Measurements from ENCODE around the gene EML3. TPM values are rescaled to one million over a fixed set of nuclear protein-coding genes. Genes with fewer than 3 reads are reported as not detected.
"Not testable (repeated sequence)": the region's sequence is repeated elsewhere in the genome, so short reads cannot be mapped to it uniquely, and the experiment has no call there.

The EML3 gene
- polyA plus RNA-seq, 1 donor from 2014 or later: 0.38 TPM

GRCh38 chr11:62566247-62566646 is 46.3 kb downstream of the EML3 start:
- TF ChIP-seq REST (IDR thresholded peaks at IDR 0.05; ENCODE audit: borderline replicate concordance) (no peak), POLR2AphosphoS5 (IDR thresholded peaks at IDR 0.05) (no peak), RAD21 (conservative IDR thresholded peaks at IDR 0.05) (no peak), SMC3 (conservative IDR thresholded peaks at IDR 0.05; ENCODE audit: poor library complexity) (no peak), EP300 (conservative IDR thresholded peaks at IDR 0.05; ENCODE audit: poor library complexity, severe bottlenecking) (no peak), TAF1 (IDR thresholded peaks at IDR 0.05; ENCODE audit: low read depth) (no peak), CTCF (IDR thresholded peaks at IDR 0.05; ENCODE audit: poor library complexity, severe bottlenecking) (no peak), EZH2 (IDR thresholded peaks at IDR 0.05; ENCODE audit: borderline replicate concordance, insufficient read depth, low read length, poor library complexity, severe bottlenecking) (no peak), MXI1 (conservative IDR thresholded peaks at IDR 0.05; ENCODE audit: poor library complexity, severe bottlenecking) (no peak)
- no peaks in the 10 kb centered on the region for H4K20me1 ChIP-seq (ENCODE audit: insufficient read depth)
- no peak overlapping the region for H3K27ac ChIP-seq (ENCODE audit: low read length)
- peaks cover 12% of the 10 kb centered on the region for H3K79me2 ChIP-seq (replicated peaks; ENCODE audit: insufficient read depth, low read length)
- H3K9me3 ChIP-seq (ENCODE audit: low read length): no peaks in the 10 kb centered on the region
- H3F3A ChIP-seq (ENCODE audit: insufficient read depth, low read length, poor library complexity, severe bottlenecking): no peaks in the 10 kb centered on the region
- H3K36me3 ChIP-seq (ENCODE audit: insufficient read depth, low read length): peaks cover 4% of the 10 kb centered on the region
- H3K4me2 ChIP-seq (ENCODE audit: low read length): no peak overlapping the region
- H3K4me3 ChIP-seq (ENCODE audit: low read length): no peak overlapping the region
- H3K9me2 ChIP-seq (ENCODE audit: insufficient read depth, low read length): no peaks in the 10 kb centered on the region
- H2AFZ ChIP-seq (ENCODE audit: low read depth, low read length): no peak overlapping the region
- H3K9ac ChIP-seq (ENCODE audit: low read length): no peak overlapping the region
- no peaks in the 10 kb centered on the region for H3K27me3 ChIP-seq (ENCODE audit: insufficient read depth, low read depth, low read length)

GRCh38 chr11:62565100-62565802 is 47.3 kb downstream of the EML3 start:
- H3K4me2 ChIP-seq (ENCODE audit: low read length): no peak overlapping the region
- no peaks in the 10 kb centered on the region for H3K27me3 ChIP-seq (ENCODE audit: insufficient read depth, low read depth, low read length)
- H4K20me1 ChIP-seq (ENCODE audit: insufficient read depth): no peaks in the 10 kb centered on the region
- no peak overlapping the region for H3K27ac ChIP-seq (ENCODE audit: low read length)
- peaks cover 4% of the 10 kb centered on the region for H3K36me3 ChIP-seq (ENCODE audit: insufficient read depth, low read length)
- H3K4me3 ChIP-seq (ENCODE audit: low read length): no peak overlapping the region
- no peak for TF ChIP-seq CTCF (IDR thresholded peaks at IDR 0.05; ENCODE audit: poor library complexity, severe bottlenecking)
- no peak for TF ChIP-seq MXI1 (conservative IDR thresholded peaks at IDR 0.05; ENCODE audit: poor library complexity, severe bottlenecking)
- no peak for TF ChIP-seq RAD21 (conservative IDR thresholded peaks at IDR 0.05)
- no peak for TF ChIP-seq TAF1 (IDR thresholded peaks at IDR 0.05; ENCODE audit: low read depth)
- no peak for TF ChIP-seq EZH2 (IDR thresholded peaks at IDR 0.05; ENCODE audit: borderline replicate concordance, insufficient read depth, low read length, poor library complexity, severe bottlenecking)
- no peak for TF ChIP-seq REST (IDR thresholded peaks at IDR 0.05; ENCODE audit: borderline replicate concordance)
- TF ChIP-seq POLR2AphosphoS5 (IDR thresholded peaks at IDR 0.05): no peak
- TF ChIP-seq SMC3 (conservative IDR thresholded peaks at IDR 0.05; ENCODE audit: poor library complexity): no peak
- no peak for TF ChIP-seq EP300 (conservative IDR thresholded peaks at IDR 0.05; ENCODE audit: poor library complexity, severe bottlenecking)
- no peaks in the 10 kb centered on the region for H3K9me2 ChIP-seq (ENCODE audit: insufficient read depth, low read length)
- H2AFZ ChIP-seq (ENCODE audit: low read depth, low read length): no peak overlapping the region
- peaks cover 7% of the 10 kb centered on the region for H3K79me2 ChIP-seq (replicated peaks; ENCODE audit: insufficient read depth, low read length)
- no peaks in the 10 kb centered on the region for H3K9me3 ChIP-seq (ENCODE audit: low read length)
- no peak overlapping the region for H3K9ac ChIP-seq (ENCODE audit: low read length)
- H3F3A ChIP-seq (ENCODE audit: insufficient read depth, low read length, poor library complexity, severe bottlenecking): no peaks in the 10 kb centered on the region

- H3K4me2 ChIP-seq (ENCODE audit: low read length); H4K20me1 ChIP-seq (ENCODE audit: insufficient read depth); H3K27me3 ChIP-seq (ENCODE audit: insufficient read depth, low read depth, low read length); H3F3A ChIP-seq (ENCODE audit: insufficient read depth, low read length, poor library complexity, severe bottlenecking); H3K79me2 ChIP-seq (replicated peaks; ENCODE audit: insufficient read depth, low read length); H2AFZ ChIP-seq (ENCODE audit: low read depth, low read length); H3K27ac ChIP-seq (ENCODE audit: low read length); H3K9ac ChIP-seq (ENCODE audit: low read length); H3K4me3 ChIP-seq (ENCODE audit: low read length); H3K9me3 ChIP-seq (ENCODE audit: low read length); H3K36me3 ChIP-seq (ENCODE audit: insufficient read depth, low read length); H3K9me2 ChIP-seq (ENCODE audit: insufficient read depth, low read length): not testable (repeated sequence)
These were observed 50.8 kb downstream of the EML3 start for GRCh38 chr11:62561677-62562230.
